Renal cortical epithelial cell (primary cell): Measurements from ENCODE around the gene EQTN. TPM values are rescaled to one million over a fixed set of nuclear protein-coding genes. Genes with fewer than 3 reads are reported as not detected.
A peak's percentile ranks its signal among the peaks of the same experiment; 100 is the strongest.
"Not testable (repeated sequence)": the region's sequence is repeated elsewhere in the genome, so short reads cannot be mapped to it uniquely, and the experiment has no call there.

Experiments
- DNase-seq: peaks from one replicate; pipeline ENCODE4 v3.0.0-alpha.2; 2011; ENCODE audit warnings: low read depth
- total RNA-seq: library from RNA; depleted of rRNA; stranded (reverse); fragments of >200 nt; gene quantifications from 2 replicates; pipeline ENCODE4 v1.2.3, GENCODE V29; 2014

The EQTN gene
- total RNA-seq, 1 donor from 2014 or later, result not detected

- no peak for DNase-seq
These were observed 3.0 kb downstream of the EQTN start for GRCh38 chr9:27293996-27294395.

GRCh38 chr9:27292659-27293405 is 4.1 kb downstream of the EQTN start:
- DNase-seq, result no peak

- no peak for DNase-seq
These were observed 5.7 kb downstream of the EQTN start for GRCh38 chr9:27291292-27291691.

GRCh38 chr9:27282269-27282668 is 14.7 kb downstream of the EQTN start:
- no peak for DNase-seq

DNA sequence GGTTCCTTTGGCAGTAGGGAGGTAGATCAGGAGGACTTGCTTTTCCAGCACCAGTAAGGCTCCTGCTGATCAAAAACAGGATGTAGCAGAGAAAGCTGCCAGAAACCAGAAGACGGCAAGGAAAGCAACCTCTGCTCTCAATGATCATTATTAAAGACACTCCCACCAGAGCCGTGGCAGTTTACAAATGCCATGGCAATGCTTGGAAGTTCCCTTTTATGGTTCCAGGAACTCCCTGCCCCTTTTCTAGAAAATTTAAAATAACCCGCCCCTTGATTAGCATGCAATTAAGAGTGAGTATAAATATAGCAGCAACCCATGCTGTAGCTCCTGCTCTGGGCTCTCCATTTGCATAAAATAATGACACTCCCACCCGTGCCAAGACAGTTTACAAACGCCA is 16.1 kb downstream of the EQTN start:
- DNase-seq, result peak; percentile 43

DNA sequence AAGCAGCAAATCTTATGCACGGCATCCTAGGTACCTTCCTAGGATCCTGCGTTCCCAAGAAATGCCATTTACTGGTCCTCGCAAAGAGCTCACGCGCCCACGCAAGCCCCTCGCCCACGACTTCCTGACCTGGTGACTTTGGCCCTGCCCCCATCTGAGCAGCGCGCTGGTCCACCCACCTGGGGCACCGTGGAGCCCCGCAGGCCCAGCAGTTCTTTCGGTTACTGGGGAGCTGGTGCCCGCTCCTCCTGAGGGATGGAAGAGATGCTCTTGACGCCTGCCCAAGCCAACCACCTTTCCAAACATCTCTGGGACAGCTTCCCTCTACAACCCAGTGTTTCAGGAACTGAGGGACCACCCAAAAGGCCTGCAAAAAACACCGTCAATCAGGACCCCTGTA is 16.7 kb downstream of the EQTN start:
- DNase-seq, result no peak

DNA sequence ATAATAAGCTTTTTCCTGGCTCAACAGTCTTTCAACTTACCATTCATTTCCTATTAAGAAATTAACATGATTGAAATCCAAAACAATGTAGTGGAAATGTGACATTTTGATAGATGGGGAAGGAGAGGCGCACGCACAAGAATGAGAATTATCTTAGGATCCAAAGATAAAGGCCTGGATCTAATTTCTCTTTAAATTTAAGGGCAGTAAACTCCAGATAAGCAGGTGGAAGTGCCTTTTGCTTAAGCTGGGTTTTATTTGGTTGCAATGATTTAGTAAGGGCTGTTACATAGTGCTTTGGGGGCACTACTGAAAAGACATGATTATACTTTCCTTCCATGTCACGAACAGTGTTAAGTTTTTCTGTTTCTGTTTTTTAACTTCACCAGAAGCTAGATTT is 17.3 kb downstream of the EQTN start:
- no peak for DNase-seq

- DNase-seq, result peak; percentile 11
These were observed 18.6 kb downstream of the EQTN start for GRCh38 chr9:27278374-27278773.

GRCh38 chr9:27276193-27277030 is 20.5 kb downstream of the EQTN start:
- peak; percentile 58 for DNase-seq

DNA sequence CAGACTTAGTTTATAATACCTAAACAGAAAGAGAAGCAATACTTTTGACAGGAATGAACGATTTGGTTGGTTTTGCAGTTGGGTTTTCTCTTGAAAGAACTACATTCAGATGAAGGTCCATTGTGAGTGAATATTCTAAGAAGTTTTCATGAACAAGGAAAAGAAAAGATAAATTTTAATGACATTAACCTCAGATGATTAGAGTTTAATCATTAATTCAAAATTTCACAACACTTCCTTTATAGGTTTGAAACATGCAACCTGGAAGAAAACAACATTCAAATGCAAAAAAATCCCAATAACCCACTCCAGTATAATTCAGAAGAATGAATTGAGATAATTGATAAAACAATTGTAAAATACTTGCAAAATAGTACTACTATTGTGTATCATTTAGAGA is 23.8 kb downstream of the EQTN start:
- peak; percentile 65 for DNase-seq

GRCh38 chr9:27272103-27272502 is 24.8 kb downstream of the EQTN start:
- DNase-seq, result no peak

DNA sequence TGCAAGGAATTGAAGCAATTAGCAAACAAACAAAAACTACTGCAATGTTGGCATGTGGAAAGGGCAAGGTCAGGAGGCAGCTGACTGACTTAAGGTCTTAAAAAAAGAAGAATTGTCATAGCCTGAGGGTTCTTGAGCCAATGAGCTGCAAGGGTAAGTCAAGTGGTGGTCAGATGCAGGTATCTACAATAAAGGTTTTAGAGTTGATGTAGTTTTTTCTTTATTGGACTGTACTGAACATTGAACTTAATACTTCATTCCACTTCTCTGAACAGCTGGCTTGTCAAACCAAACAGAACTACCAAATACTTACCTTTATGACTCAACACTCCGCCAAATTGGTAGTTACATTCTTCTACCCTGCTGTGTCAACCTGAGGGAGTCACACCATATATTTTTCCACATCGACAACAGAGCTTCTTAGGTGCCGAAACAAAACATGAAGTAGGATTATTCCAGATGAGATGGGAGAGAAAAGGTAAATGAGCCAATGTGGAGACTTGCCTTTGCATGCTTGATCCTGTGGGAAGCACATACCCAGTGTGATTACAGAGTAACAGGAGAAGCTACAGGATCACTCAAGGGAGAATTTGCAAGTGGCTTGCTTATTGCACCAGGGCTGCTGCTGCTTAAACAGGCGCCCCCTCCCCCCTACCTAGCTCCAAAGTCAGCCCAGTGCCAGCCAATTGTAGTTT is 35.3 kb downstream of the EQTN start:
- peak; percentile 85 for DNase-seq

DNA sequence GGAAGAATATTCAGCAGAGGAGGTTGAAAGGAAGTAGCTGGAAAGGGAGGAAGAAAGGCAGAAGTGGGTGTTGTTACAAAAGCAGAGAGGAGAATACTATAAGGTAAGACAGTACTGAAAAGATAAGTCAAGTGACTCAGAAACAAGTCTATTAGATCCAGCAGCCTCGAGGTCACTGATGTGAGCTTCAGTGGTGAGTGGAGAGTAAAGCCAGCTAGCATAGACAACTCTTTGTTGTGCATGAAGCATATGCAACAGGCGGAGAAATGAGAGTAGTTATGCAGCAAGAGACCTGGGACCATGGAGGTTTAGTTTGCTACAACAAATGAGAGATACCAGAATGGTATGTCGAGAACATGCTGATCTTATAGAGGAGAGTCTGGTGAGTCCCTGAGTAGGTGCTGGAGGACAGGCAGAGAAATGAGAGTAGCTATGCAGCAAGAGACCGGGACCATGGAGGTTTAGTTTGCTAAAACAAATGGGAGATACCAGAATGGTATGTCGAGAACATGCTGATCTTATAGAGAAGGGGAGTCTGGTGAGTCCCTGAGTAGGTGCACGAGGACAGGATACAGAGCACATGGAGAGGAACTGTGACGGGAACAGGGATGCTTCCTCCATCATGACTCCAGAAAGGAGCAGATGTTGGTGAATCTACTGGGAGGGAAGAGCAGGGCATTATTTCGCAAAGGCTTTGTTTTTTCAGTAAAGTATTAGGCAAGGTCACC is 36.0 kb downstream of the EQTN start:
- no peak for DNase-seq

- DNase-seq, result no peak
These were observed 38.3 kb downstream of the EQTN start for GRCh38 chr9:27258662-27259061.

- DNase-seq, result no peak
These were observed 48.2 kb downstream of the EQTN start for GRCh38 chr9:27248702-27249101.

DNA sequence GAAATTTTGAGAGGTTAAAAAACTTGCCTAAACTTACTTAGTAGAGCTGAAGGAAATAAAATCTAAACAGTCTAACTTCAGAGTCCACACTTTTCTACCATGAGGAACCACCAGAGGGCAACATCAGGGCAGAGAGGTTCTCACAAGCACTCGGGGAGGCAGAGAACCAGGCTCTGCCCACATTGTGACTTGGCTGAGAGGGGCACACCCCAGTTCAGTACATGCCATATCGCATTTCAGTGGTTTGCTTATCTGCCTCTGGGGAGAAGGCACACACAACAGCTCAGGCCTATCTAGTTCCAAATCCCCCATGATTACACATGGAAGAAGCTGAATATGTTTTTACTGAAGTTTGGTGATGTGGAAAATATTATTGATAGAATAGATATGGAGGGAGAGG is 49.2 kb downstream of the EQTN start:
- peak; percentile 51 for DNase-seq

- DNase-seq, result not testable (repeated sequence)
These were observed 57.3 kb downstream of the EQTN start for GRCh38 chr9:27239648-27240047.

Other genes starting within 250 kb of the EQTN start
- 0.15 and 0.35 TPM in 2 replicates for gene TEK, start 187.9 kb downstream of the EQTN start, total RNA-seq
- not detected in 2 replicates for gene IFNK, start 227.1 kb upstream of the EQTN start, total RNA-seq
- gene MOB3B, start 232.7 kb upstream of the EQTN start, total RNA-seq, result 0.87 and 1.4 TPM in 2 replicates